22Rv1 (cell line): ENCODE data around the gene DCAF4.

Experiments used
- ZFX ChIP-seq: fragments of 450-650 bp; IDR thresholded peaks from 2 replicates; pipeline ENCODE4 v1.6.1; 2017; ENCODE audit warnings: antibody characterized with exemption, borderline replicate concordance
- TF ChIP-seq, protein P1 (sequence below): fragments of 450-650 bp; IDR thresholded peaks from 2 replicates; pipeline ENCODE4 v1.5.1; 2017; ENCODE audit warnings: mild to moderate bottlenecking

DNA sequence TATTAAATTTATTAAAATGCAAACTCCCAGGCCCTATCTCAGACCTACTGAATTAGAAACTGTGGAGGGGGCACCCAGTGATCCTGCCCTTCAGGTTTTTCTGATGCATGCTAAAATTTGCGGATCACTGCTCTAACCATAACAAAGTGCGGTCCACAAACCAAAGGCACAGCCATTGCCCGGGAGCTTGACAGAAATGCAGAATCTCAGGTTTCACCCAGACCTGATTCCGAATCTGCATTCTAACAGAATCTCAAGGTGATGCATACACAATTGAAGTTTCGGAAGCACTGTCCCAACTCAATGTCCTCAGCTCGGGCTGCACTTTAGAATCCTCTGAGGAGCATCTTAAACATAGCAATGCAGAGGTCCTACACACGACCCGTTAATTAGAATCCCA is 54.6 kb downstream of the DCAF4 start:
- TF ChIP-seq, protein P1, sequence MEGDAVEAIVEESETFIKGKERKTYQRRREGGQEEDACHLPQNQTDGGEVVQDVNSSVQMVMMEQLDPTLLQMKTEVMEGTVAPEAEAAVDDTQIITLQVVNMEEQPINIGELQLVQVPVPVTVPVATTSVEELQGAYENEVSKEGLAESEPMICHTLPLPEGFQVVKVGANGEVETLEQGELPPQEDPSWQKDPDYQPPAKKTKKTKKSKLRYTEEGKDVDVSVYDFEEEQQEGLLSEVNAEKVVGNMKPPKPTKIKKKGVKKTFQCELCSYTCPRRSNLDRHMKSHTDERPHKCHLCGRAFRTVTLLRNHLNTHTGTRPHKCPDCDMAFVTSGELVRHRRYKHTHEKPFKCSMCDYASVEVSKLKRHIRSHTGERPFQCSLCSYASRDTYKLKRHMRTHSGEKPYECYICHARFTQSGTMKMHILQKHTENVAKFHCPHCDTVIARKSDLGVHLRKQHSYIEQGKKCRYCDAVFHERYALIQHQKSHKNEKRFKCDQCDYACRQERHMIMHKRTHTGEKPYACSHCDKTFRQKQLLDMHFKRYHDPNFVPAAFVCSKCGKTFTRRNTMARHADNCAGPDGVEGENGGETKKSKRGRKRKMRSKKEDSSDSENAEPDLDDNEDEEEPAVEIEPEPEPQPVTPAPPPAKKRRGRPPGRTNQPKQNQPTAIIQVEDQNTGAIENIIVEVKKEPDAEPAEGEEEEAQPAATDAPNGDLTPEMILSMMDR = no peak
- no peak for TF ChIP-seq ZFX
